Measurements from ENCODE around the gene RAC3. TPM values are rescaled to one million over a fixed set of nuclear protein-coding genes. Genes with fewer than 3 reads are reported as not detected.

RAC3 gene
- total and polyA plus RNA-seq, 4 donors, result 0.63 to 6.3 (median 3.3) TPM

- Histone ChIP-seq H3K27ac (ENCODE audit: low read depth in 1 of 2, low read length in 2 of 2) (no peak overlapping the region), H3K27me3 (ENCODE audit: control insufficient read depth in 4 of 4, insufficient read depth in 4 of 4, low read length in 3 of 4) (no peaks in the 10 kb centered on the region), H3K9me3 (ENCODE audit: control insufficient read depth in 4 of 4, low read length in 3 of 4) (no peaks in the 10 kb centered on the region), H3K4me1 (ENCODE audit: control insufficient read depth in 4 of 4, insufficient read depth in 4 of 4, low read length in 3 of 4) (peaks cover 23 to 52% (median 43%) of the 10 kb centered on the region in 4 donors), H3K36me3 (ENCODE audit: control insufficient read depth in 4 of 4, insufficient read depth in 3 of 4, low read depth in 1 of 4, low read length in 3 of 4) (peaks cover 5 to 32% (median 18%) of the 10 kb centered on the region in 4 donors), H3K9ac (ENCODE audit: low read depth in 1 of 2, low read length in 2 of 2) (no peak overlapping the region), H3K4me3 (ENCODE audit: low read depth in 1 of 3, low read length in 3 of 3) (peak overlapping the region in 1 of 3 donors; percentile 94)
- TF ChIP-seq GABPA (IDR thresholded peaks at IDR 0.05 in 1 of 2, conservative IDR thresholded peaks at IDR 0.05 in 1 of 2) (no peak), TAF1 (conservative IDR thresholded peaks at IDR 0.05) (no peak), HNF4A (conservative IDR thresholded peaks at IDR 0.05) (no peak), NR2F2 (IDR thresholded peaks at IDR 0.05) (no peak)
- DNase-seq (ENCODE audit: low spot score), result no peak
- WGBS, result 91% methylated on average over 19 of the region's 19 CpGs
Observed at GRCh38 chr17:82053130-82053529, 21.7 kb downstream of the RAC3 start.

GRCh38 chr17:82053556-82054263 lies 22.2 kb downstream of the RAC3 start:
- no peak overlapping the region for H3K9ac ChIP-seq (ENCODE audit: low read depth in 1 of 2, low read length in 2 of 2)
- H3K27me3 ChIP-seq (ENCODE audit: control insufficient read depth in 4 of 4, insufficient read depth in 4 of 4, low read length in 3 of 4), result no peaks in the 10 kb centered on the region
- TF ChIP-seq FOXA1 (IDR thresholded peaks at IDR 0.05) (no peak), CTCF (IDR thresholded peaks at IDR 0.05; ENCODE audit: low read depth, low read length, missing input control) (no peak), RXRA (IDR thresholded peaks at IDR 0.05) (no peak)
- peaks cover 5 to 37% (median 19%) of the 10 kb centered on the region in 4 donors for H3K36me3 ChIP-seq (ENCODE audit: control insufficient read depth in 4 of 4, insufficient read depth in 3 of 4, low read depth in 1 of 4, low read length in 3 of 4)
- H3K27ac ChIP-seq (ENCODE audit: low read depth in 1 of 2, low read length in 2 of 2), result no peak overlapping the region
- 96% methylated on average over 28 of the region's 28 CpGs for WGBS
- H3K9me3 ChIP-seq (ENCODE audit: control insufficient read depth in 4 of 4, low read length in 3 of 4), result no peaks in the 10 kb centered on the region
- no peak overlapping the region for H3K4me3 ChIP-seq (ENCODE audit: low read depth in 1 of 3, low read length in 3 of 3)
- peaks cover 22 to 46% (median 38%) of the 10 kb centered on the region in 4 donors for H3K4me1 ChIP-seq (ENCODE audit: control insufficient read depth in 4 of 4, insufficient read depth in 4 of 4, low read length in 3 of 4)
- DNase-seq (ENCODE audit: low spot score), result no peak

GRCh38 chr17:82054351-82055022 lies 23.0 kb downstream of the RAC3 start:
- DNase-seq (ENCODE audit: low spot score), result no peak
- H3K4me1 ChIP-seq (ENCODE audit: control insufficient read depth in 4 of 4, insufficient read depth in 4 of 4, low read length in 3 of 4), result peaks cover 17 to 39% (median 30%) of the 10 kb centered on the region in 4 donors
- 94% methylated on average over 38 of the region's 38 CpGs for WGBS

More at GRCh38 chr17:82054351-82055022, 23.0 kb downstream of the RAC3 start:
- Histone ChIP-seq H3K9ac (ENCODE audit: low read depth in 1 of 2, low read length in 2 of 2) (no peak overlapping the region), H3K27me3 (ENCODE audit: control insufficient read depth in 4 of 4, insufficient read depth in 4 of 4, low read length in 3 of 4) (no peaks in the 10 kb centered on the region), H3K36me3 (ENCODE audit: control insufficient read depth in 4 of 4, insufficient read depth in 3 of 4, low read depth in 1 of 4, low read length in 3 of 4) (peaks cover 4 to 45% (median 19%) of the 10 kb centered on the region in 4 donors), H3K9me3 (ENCODE audit: control insufficient read depth in 4 of 4, low read length in 3 of 4) (no peaks in the 10 kb centered on the region), H3K27ac (ENCODE audit: low read depth in 1 of 2, low read length in 2 of 2) (no peak overlapping the region), H3K4me3 (ENCODE audit: low read depth in 1 of 3, low read length in 3 of 3) (no peak overlapping the region)
- no peak for TF ChIP-seq TAF1 (conservative IDR thresholded peaks at IDR 0.05)
- TF ChIP-seq YY1 (IDR thresholded peaks at IDR 0.05), result no peak
- TF ChIP-seq HNF4A (conservative IDR thresholded peaks at IDR 0.05), result no peak
- no peak for TF ChIP-seq JUND (IDR thresholded peaks at IDR 0.05)
- no peak for TF ChIP-seq RXRA (IDR thresholded peaks at IDR 0.05)
- no peak for TF ChIP-seq GABPA (IDR thresholded peaks at IDR 0.05 in 1 of 2, conservative IDR thresholded peaks at IDR 0.05 in 1 of 2)
- no peak for TF ChIP-seq FOXA1 (IDR thresholded peaks at IDR 0.05)
- TF ChIP-seq MAX (IDR thresholded peaks at IDR 0.05), result no peak
- TF ChIP-seq NR2F2 (IDR thresholded peaks at IDR 0.05), result no peak
- no peak for TF ChIP-seq ZBTB33 (IDR thresholded peaks at IDR 0.05)
- no peak for TF ChIP-seq CTCF (IDR thresholded peaks at IDR 0.05; ENCODE audit: low read depth, low read length, missing input control)
- no peak for TF ChIP-seq REST (IDR thresholded peaks at IDR 0.05)
- no peak for TF ChIP-seq SP1 (IDR thresholded peaks at IDR 0.05)
- TF ChIP-seq FOXA2 (IDR thresholded peaks at IDR 0.05), result no peak

Data from liver (tissue), 9 donors.